SK-N-SH (cell line): ENCODE measurements around the gene SPIB. TPM values are rescaled to one million over a fixed set of nuclear protein-coding genes. Genes with fewer than 3 reads are reported as not detected.

Experiments
- CTCF ChIA-PET: fragments of 300-600, 350-600 bp; formaldehyde crosslinking; extraction: SDS; loops from one replicate; lab custom pipeline; 2021; lab: Yijun Ruan, JAX
- POLR2A ChIA-PET: fragments of 350-600 bp; sonication (Branson Sonifier 250); formaldehyde crosslinking; extraction: SDS; loops from one replicate; lab custom pipeline; 2020; ENCODE audit warnings: antibody characterized with exemption, inconsistent platforms; lab: Yijun Ruan, JAX
- DNase-seq: peaks from one replicate; pipeline ENCODE4 v3.0.0; 2012
- H2AFZ ChIP-seq: fragments of 200-600 bp; sonication (generic); 2 replicates; pipeline ENCODE4 v1.8.1; 2016; ENCODE audit warnings: antibody characterized with exemption, mild to moderate bottlenecking, low read depth
- H3F3A ChIP-seq: fragments of 200-600 bp; sonication (generic); replicated peaks from 2 replicates; pipeline ENCODE3; 2016; ENCODE audit warnings: antibody characterized with exemption, mild to moderate bottlenecking; ENCODE audit not compliant: insufficient read depth
- H3K27ac ChIP-seq, 2 experiments: fragments of 200-500 bp in 1 of 2; fragments of 200-600 bp in 1 of 2; sonication (Bioruptor generic) in 1 of 2; sonication (generic), shearing (Covaris generic) in 1 of 2; 2 replicates each; pipeline versions ENCODE4 v1.5.1 to v1.6.1; 2014 to 2016; ENCODE audit warnings: low read depth in 2 of 2, inconsistent platforms in 1 of 2, low read length in 1 of 2, mild to moderate bottlenecking in 1 of 2, mixed read lengths in 1 of 2
- H3K27me3 ChIP-seq: fragments of 200-600 bp; sonication (generic), shearing (Covaris generic); 2 replicates; pipeline ENCODE4 v1.6.1; 2016; ENCODE audit warnings: mixed run types; ENCODE audit not compliant: insufficient read depth
- H3K36me3 ChIP-seq, 2 experiments: fragments of 200-500 bp in 1 of 2; fragments of 200-600 bp in 1 of 2; sonication (Bioruptor generic) in 1 of 2; sonication (generic) in 1 of 2; replicated peaks in 1 of 2; 2 replicates each; pipeline versions ENCODE3 to v1.5.1; 2014 to 2016; ENCODE audit warnings: low read length in 1 of 2, mild to moderate bottlenecking in 1 of 2; ENCODE audit not compliant: insufficient read depth in 2 of 2, control insufficient read depth in 1 of 2
- H3K4me1 ChIP-seq, 2 experiments: fragments of 200-500 bp in 1 of 2; fragments of 200-600 bp in 1 of 2; sonication (Bioruptor generic) in 1 of 2; sonication (generic), shearing (Covaris generic) in 1 of 2; 2 replicates each; pipeline versions ENCODE4 v1.5.1 to v1.6.1; 2014 to 2016; ENCODE audit warnings: low read depth in 1 of 2, low read length in 1 of 2, mixed run types in 1 of 2; ENCODE audit not compliant: insufficient read depth in 2 of 2, control insufficient read depth in 1 of 2
- H3K4me2 ChIP-seq: fragments of 200-600 bp; sonication (generic), shearing (Covaris generic); 2 replicates; pipeline ENCODE4 v1.6.1; 2017; ENCODE audit warnings: mixed run types
- H3K4me3 ChIP-seq, 2 experiments: fragments of 200-500 bp in 1 of 2; fragments of 200-600 bp in 1 of 2; sonication (Bioruptor generic) in 1 of 2; sonication (generic), shearing (Covaris generic) in 1 of 2; 2 replicates each; pipeline versions ENCODE4 v1.5.1 to v1.8.1; 2014 to 2016; ENCODE audit warnings: low read depth in 2 of 2, inconsistent platforms in 1 of 2, low read length in 1 of 2, mild to moderate bottlenecking in 1 of 2, mixed read lengths in 1 of 2, moderate library complexity in 1 of 2
- H3K79me2 ChIP-seq: fragments of 200-600 bp; sonication (generic); 2 replicates; pipeline ENCODE4 v1.8.1; 2017; ENCODE audit warnings: mild to moderate bottlenecking; ENCODE audit not compliant: insufficient read depth
- H3K9ac ChIP-seq: fragments of 200-600 bp; sonication (generic); 2 replicates; pipeline ENCODE4 v1.6.1; 2017; ENCODE audit warnings: mixed run types
- H3K9me2 ChIP-seq: fragments of 200-600 bp; sonication (generic); 2 replicates; pipeline ENCODE4 v1.6.1; 2017; ENCODE audit warnings: mixed run types
- H3K9me3 ChIP-seq: fragments of 200-600 bp; sonication (generic); 2 replicates; pipeline ENCODE4 v1.6.1; 2017; ENCODE audit warnings: mixed run types, mild to moderate bottlenecking, moderate library complexity
- H4K20me1 ChIP-seq: fragments of 200-600 bp; sonication (generic); 2 replicates; pipeline ENCODE4 v1.6.1; 2017; ENCODE audit warnings: mild to moderate bottlenecking, mixed run types; ENCODE audit not compliant: insufficient read depth
- FOSL2 ChIP-seq: IDR thresholded peaks from 2 replicates; pipeline ENCODE4 v1.4.0; 2012; ENCODE audit warnings: low read depth, mild to moderate bottlenecking, moderate library complexity, borderline replicate concordance
- FOXM1 ChIP-seq: IDR thresholded peaks from 2 replicates; pipeline ENCODE4 v1.4.0; 2012; ENCODE audit warnings: low read depth, mild to moderate bottlenecking
- JUND ChIP-seq: IDR thresholded peaks from 2 replicates; pipeline ENCODE4 v1.4.0; 2012
- NRF1 ChIP-seq: IDR thresholded peaks from 2 replicates; pipeline ENCODE4 v1.6.1; 2012; ENCODE audit warnings: low read depth, mild to moderate bottlenecking, low read length
- POLR2AphosphoS5 ChIP-seq: IDR thresholded peaks from 2 replicates; pipeline ENCODE4 v1.6.1; 2012; ENCODE audit warnings: low read depth, low read length
- RFX5 ChIP-seq: IDR thresholded peaks from 2 replicates; pipeline ENCODE4 v1.6.1; 2012; ENCODE audit warnings: mild to moderate bottlenecking, improper control_type of control experiment, low read length
- TAF1 ChIP-seq: IDR thresholded peaks from 2 replicates; pipeline ENCODE4 v1.6.1; 2012; ENCODE audit warnings: low read depth, mild to moderate bottlenecking, low read length, moderate library complexity, borderline replicate concordance
- WGBS: methylation state at CpG from one replicate; pipeline ENCODE4 v1.1.6; 2017; ENCODE audit warnings: low lambda C conversion rate; 5-methylcytosine and 5-hydroxymethylcytosine counted together
- polyA plus RNA-seq, 3 experiments: library from polyadenylated mRNA; depleted of rRNA; stranded (reverse); fragments of >200 nt; gene quantifications; 2 replicates each; pipeline ENCODE4 v1.2.3, GENCODE V29; 2012
- TF ChIP-seq, protein P1 (sequence below): IDR thresholded peaks from 2 replicates; pipeline ENCODE4 v1.6.1; 2012; ENCODE audit warnings: mild to moderate bottlenecking, low read depth, low read length, moderate library complexity
- TF ChIP-seq, protein P2 (sequence below): fragments of 200-600 bp; sonication (generic); IDR thresholded peaks from 2 replicates; pipeline ENCODE4 v1.6.1; 2017; ENCODE audit warnings: antibody characterized with exemption, mild to moderate bottlenecking, moderate library complexity

Gene SPIB
- polyA plus RNA-seq, 1 of the 3 experiments (the other 2 are of a cell fraction): not detected

DNA sequence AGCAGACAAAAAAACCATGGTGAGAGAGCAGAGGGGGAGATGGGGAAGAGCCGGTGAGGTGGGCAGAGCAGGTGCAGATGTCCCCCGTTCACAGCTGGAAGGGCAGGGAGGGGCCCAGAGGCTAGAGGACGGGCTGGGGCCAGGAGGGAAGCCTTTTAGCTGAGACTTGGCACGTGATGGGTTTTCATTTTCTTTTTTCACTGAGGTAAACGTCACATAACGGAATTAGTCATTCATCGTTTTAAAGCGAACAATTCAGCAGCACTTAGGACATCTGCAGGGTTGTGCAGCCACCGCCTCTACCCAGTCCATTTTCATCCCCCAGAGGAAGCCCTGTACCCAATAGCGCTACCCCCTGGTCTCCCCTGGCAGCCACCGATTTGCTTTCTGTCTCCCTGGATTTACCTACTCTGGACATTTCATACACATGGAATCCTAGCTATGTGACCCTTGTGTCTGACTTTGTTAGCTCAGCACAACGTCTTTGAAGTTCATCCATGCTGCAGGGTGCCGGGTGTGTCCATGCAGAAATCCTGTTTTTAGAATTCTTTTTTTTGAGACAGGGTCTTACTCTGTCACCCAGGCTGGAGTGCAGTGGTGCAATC, 41.5 kb downstream of the SPIB start:
- no peak for DNase-seq
- POLR2A ChIA-PET: interaction anchor here (0.7 to 1.1 kb wide), 4 partner anchors 17 to 92 kb away, joined by 3 to 4 read pairs (median 3); partner anchors contain the start of gene POLD1
- Histone ChIP-seq H3K27me3 (peaks cover 5% of the 10 kb centered on the region; the same call in 1 of the 2 replicates), H3K9me3 (no peaks in the 10 kb centered on the region), H3F3A (no peaks in the 10 kb centered on the region), H3K9ac (no peak overlapping the region), H3K79me2 (no peaks in the 10 kb centered on the region), H3K9me2 (no peaks in the 10 kb centered on the region), H2AFZ (no peak overlapping the region), H3K36me3 (no peaks in the 10 kb centered on the region), H3K4me1 (peaks cover 0 to 4% of the 10 kb centered on the region in 2 experiments; a peak in 1 of 4 replicates), H4K20me1 (no peaks in the 10 kb centered on the region), H3K27ac (no peak overlapping the region), H3K4me2 (no peak overlapping the region), H3K4me3 (no peak overlapping the region)
- WGBS: 63% methylated on average over 13 of the region's 13 CpGs
- CTCF ChIA-PET: interaction anchor here (0.6 to 8.3 kb wide), 24 partner anchors 9 to 208 kb away, joined by 3 to 80 read pairs (median 4); partner anchors contain the start of genes MYBPC2 and POLD1
- TF ChIP-seq TAF1: no peak
- no peak for TF ChIP-seq FOXM1
- TF ChIP-seq JUND: no peak
- TF ChIP-seq POLR2AphosphoS5: no peak
- TF ChIP-seq, protein P1, sequence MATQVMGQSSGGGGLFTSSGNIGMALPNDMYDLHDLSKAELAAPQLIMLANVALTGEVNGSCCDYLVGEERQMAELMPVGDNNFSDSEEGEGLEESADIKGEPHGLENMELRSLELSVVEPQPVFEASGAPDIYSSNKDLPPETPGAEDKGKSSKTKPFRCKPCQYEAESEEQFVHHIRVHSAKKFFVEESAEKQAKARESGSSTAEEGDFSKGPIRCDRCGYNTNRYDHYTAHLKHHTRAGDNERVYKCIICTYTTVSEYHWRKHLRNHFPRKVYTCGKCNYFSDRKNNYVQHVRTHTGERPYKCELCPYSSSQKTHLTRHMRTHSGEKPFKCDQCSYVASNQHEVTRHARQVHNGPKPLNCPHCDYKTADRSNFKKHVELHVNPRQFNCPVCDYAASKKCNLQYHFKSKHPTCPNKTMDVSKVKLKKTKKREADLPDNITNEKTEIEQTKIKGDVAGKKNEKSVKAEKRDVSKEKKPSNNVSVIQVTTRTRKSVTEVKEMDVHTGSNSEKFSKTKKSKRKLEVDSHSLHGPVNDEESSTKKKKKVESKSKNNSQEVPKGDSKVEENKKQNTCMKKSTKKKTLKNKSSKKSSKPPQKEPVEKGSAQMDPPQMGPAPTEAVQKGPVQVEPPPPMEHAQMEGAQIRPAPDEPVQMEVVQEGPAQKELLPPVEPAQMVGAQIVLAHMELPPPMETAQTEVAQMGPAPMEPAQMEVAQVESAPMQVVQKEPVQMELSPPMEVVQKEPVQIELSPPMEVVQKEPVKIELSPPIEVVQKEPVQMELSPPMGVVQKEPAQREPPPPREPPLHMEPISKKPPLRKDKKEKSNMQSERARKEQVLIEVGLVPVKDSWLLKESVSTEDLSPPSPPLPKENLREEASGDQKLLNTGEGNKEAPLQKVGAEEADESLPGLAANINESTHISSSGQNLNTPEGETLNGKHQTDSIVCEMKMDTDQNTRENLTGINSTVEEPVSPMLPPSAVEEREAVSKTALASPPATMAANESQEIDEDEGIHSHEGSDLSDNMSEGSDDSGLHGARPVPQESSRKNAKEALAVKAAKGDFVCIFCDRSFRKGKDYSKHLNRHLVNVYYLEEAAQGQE: no peak
- no peak for TF ChIP-seq NRF1
- TF ChIP-seq RFX5: no peak
- TF ChIP-seq, protein P2, sequence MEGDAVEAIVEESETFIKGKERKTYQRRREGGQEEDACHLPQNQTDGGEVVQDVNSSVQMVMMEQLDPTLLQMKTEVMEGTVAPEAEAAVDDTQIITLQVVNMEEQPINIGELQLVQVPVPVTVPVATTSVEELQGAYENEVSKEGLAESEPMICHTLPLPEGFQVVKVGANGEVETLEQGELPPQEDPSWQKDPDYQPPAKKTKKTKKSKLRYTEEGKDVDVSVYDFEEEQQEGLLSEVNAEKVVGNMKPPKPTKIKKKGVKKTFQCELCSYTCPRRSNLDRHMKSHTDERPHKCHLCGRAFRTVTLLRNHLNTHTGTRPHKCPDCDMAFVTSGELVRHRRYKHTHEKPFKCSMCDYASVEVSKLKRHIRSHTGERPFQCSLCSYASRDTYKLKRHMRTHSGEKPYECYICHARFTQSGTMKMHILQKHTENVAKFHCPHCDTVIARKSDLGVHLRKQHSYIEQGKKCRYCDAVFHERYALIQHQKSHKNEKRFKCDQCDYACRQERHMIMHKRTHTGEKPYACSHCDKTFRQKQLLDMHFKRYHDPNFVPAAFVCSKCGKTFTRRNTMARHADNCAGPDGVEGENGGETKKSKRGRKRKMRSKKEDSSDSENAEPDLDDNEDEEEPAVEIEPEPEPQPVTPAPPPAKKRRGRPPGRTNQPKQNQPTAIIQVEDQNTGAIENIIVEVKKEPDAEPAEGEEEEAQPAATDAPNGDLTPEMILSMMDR: no peak
- no peak for TF ChIP-seq FOSL2
